GM12891 (cell line): ENCODE measurements around the gene BCR.

ENCODE experiments used
- DNase-seq: peaks from one replicate; pipeline ENCODE4 v3.0.0; 2011; ENCODE audit warnings: low spot score; ENCODE audit not compliant: insufficient read length
- FAIRE-seq: peaks from 2 replicates; lab custom pipeline; 2011; peaks lifted over from hg19 to GRCh38; lab: Jason Lieb, UNC
- PAX5 ChIP-seq: IDR thresholded peaks from 2 replicates; pipeline ENCODE4 v1.6.1; 2011; ENCODE audit warnings: low read length, moderate library complexity, mild to moderate bottlenecking; ENCODE audit not compliant: insufficient read depth, severe bottlenecking
- POLR2A ChIP-seq: IDR thresholded peaks from 2 replicates; pipeline ENCODE4 v1.6.1; 2011; ENCODE audit warnings: low read depth, low read length, control low read depth
- POLR2AphosphoS5 ChIP-seq: IDR thresholded peaks from 2 replicates; pipeline ENCODE4 v1.6.1; 2011; ENCODE audit warnings: low read depth, low read length, control low read depth
- POU2F2 ChIP-seq: IDR thresholded peaks from 2 replicates; pipeline ENCODE4 v1.6.1; 2011; ENCODE audit warnings: low read depth, mild to moderate bottlenecking, control low read depth, low read length, moderate library complexity
- SPI1 ChIP-seq: IDR thresholded peaks from 2 replicates; pipeline ENCODE4 v1.6.1; 2011; ENCODE audit warnings: low read depth, low read length, control low read depth
- TAF1 ChIP-seq: IDR thresholded peaks from 2 replicates; pipeline ENCODE4 v1.6.1; 2011; ENCODE audit warnings: low read depth, low read length, control low read depth

Gene BCR

DNA sequence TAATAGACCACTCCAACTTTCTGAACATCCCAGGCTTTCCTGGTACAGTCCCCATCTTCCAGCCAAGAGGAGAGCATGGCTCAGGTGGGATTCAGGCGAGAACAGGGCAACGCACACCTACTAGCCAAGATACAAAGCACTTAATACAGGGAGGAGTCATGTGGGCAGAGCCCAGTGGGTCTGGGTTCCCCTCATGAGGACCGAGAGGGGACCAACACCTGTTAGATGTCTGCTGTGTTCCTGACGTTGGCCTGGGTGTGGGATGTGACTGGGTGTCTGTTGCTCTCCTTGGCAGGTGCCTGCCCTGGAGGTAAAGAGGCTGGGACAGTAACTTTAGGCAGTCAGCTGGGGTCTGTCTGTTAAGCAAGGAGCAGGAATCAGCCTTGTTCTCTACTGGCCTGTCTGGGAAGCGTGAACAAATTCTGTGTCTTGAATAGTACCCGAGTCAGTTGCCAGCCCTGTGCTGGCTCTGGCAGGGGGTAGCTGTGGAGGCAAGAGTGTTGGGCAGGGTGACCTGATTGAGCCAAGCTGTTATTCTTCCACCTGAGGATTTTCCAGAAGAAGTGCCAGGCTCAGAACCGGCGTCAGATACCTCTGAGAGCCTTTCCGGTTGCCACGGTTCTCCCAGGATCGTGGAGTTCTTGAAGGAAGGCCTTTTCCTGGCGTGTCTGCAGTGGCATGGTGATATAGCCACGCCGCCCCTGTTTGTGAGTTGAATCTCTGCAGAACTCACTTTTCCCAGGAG is 56.3 kb downstream of the BCR start:
- TF ChIP-seq TAF1 = no peak
- TF ChIP-seq PAX5 = no peak
- TF ChIP-seq POLR2AphosphoS5 = no peak
- no peak for TF ChIP-seq POLR2A
- TF ChIP-seq SPI1 = no peak
- no peak for TF ChIP-seq POU2F2
- FAIRE-seq = no peak
- no peak for DNase-seq

DNA sequence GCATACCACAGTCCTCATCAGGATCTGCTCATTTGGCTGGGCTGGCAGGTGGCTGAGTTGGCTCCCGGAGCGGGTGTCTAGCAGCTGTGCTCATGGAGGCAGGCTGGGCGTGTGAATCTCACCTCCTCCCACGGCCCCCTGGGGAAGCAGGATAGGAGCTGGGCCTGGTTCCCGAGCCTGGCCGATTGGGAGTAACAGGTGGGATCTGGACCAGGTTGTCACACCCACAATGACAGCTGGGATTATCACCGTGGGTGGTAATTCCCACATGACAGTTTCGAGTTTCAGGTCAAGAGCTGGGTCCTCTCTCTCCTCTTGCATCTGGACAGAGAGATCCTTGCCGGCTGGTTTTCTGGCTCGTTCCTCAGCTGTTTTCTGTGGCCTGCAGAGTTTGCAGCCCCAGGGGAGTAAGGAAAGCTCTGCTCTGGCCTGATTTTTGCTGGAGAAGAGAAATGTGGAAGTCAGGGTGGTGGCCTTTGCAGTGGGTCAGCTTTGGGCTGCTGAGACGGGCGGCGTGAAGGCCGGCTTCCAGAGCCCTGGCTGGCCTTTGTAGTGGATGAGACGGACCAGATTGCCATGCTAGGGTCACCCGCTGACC is 57.0 kb downstream of the BCR start:
- no peak for DNase-seq
- TF ChIP-seq POLR2AphosphoS5 (no peak), PAX5 (no peak), POLR2A (no peak), POU2F2 (no peak), SPI1 (no peak), TAF1 (no peak)
- FAIRE-seq = no peak

DNA sequence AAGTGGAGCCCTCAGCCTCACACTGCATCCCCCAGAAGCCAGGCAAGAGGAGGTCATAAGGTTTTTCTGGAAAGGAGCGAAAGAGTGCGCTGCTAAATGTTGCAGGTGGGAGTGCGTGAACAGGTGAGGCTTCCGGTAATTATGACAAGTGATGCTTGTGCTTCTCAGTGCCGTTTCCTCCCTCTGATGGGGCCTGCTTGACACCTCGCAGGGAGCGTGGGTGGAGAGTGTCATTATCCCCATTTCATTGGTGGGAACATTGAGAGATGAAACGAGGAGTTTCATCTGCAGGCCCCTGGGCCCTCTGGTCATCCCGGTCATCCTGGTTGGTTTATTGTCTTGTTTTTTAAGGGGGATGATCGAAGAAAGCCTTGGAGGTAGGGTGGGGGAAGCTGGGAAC is 57.5 kb downstream of the BCR start:
- TF ChIP-seq PAX5 (no peak), SPI1 (no peak), TAF1 (no peak), POU2F2 (no peak), POLR2A (no peak), POLR2AphosphoS5 (no peak)
- FAIRE-seq (no peak), DNase-seq (no peak)

DNA sequence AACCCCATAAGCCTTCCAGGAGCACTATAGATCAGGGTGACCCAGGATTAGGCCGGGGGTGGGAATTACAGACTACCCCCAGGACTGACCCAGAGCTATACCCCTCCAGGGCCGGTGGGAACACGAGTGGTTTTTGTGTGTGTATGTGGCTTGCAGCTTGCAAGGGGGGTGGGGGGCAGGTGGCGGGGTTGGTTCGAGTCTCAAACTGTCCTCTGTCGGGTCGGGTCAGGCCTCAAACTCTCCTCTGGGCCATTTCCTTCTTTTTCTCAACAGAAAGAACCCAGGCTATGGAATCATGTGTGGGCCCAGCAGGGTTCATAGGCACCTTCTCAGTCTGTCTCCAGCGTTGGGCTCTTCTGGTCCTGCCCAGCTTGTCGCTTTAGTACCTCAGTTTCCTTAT is 58.4 kb downstream of the BCR start:
- no peak for TF ChIP-seq POLR2A
- no peak for TF ChIP-seq POU2F2
- no peak for TF ChIP-seq SPI1
- TF ChIP-seq TAF1 = no peak
- TF ChIP-seq PAX5 = no peak
- no peak for TF ChIP-seq POLR2AphosphoS5
- no peak for DNase-seq
- FAIRE-seq = no peak

DNA sequence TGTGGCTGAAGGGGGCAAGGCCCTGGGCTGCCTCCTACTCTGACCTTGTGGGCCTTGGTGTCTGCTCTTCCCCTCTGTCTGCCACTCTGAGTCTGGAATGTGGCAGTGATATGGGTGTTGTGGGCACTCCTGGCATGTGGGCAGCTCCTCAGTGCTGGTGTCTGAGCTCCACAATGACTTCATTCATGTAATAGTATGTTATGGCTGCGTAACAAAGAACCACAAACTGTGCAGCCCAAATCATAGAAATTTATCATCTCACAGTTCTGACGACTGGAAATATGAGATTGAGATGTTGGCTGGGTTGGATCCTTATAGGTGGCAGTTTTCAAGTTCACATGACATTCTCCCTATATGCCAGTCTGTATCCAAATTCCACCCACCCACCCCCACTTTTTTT is 59.1 kb downstream of the BCR start:
- DNase-seq (no peak), FAIRE-seq (no peak)
- TF ChIP-seq SPI1 (no peak), POU2F2 (no peak), PAX5 (no peak), TAF1 (no peak), POLR2A (no peak), POLR2AphosphoS5 (no peak)

DNA sequence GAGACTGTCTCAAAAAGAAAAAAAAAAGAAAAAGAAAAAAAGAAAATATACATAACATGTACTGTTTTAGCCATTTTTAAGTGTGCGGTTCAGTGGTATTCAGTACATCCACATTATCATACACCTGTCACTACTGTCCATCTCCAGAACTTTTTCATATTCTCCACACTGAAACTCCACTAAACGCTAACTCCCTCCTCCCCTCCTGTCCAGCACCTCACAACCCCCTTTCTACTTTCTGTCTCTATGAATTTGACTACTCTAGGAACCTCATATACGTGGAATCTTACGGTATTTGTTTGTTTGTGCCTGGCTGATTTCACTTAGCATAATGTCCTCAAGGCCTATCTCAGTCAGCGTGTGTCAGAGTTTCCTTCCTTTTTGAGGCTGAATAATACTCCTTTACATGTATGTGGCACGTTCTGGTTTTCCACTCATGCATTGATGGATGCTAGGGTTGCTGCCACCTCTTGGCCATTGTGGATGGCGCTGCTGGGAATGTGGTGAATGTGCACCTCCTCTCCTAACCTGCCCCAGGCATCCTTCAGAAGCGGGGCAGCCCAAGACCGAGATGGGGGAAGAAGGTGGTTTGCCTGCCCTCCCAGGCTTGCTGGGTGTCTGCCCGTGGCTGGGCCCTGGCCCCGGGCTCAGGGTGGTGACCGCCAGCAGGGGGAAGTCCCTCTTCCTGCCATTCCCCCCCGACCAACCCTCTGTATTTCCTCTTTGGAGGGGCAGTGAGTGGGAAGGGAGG is 60.5 kb downstream of the BCR start:
- FAIRE-seq (peak; percentile 76), DNase-seq (no peak)
- no peak for TF ChIP-seq PAX5
- no peak for TF ChIP-seq POLR2AphosphoS5
- no peak for TF ChIP-seq POU2F2
- no peak for TF ChIP-seq SPI1
- TF ChIP-seq TAF1 = no peak
- no peak for TF ChIP-seq POLR2A

DNA sequence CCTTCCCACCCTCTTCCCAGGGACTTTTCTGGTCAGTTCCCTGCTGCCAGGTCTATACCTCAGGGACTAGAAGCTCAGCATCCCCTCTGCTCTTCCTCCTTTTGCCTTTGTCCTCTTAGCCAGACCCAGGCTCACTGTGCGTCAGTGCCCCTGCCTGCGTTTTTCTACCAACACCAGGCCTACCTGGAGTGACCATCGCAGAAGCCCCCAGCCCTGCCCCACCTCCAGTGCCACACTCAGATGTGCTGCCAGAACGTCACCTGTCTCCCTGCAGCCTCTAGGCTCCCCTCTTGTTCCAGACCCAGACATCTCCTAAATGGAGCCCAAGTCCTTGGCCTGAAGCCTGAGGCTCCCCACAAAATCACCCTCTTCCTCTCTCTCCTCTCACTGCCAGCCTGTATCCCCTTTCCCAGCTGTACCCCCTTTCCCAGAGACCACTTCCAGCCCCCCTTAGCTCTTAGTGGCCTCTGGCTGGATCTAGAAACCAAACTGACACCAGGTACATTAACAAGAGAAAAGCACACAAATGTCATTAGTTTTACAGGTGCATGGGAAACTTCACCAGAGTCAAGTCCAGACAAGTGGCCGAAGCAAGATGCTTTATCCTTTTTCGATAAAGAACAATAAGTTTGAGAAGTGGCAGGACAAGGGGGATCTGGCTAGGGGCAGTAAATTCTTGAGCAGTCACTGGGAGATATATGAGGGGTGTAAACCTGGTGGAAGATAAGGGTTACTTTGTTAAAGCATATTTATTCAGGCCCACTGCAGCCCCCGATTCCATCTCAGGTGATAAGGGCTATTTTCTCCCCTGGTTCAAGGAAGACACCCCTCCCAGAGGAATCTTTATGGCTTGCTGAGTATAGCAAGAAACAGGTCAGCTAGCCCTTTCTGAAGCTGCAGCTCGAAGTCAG is 61.5 kb downstream of the BCR start:
- FAIRE-seq (no peak), DNase-seq (no peak)
- TF ChIP-seq POLR2AphosphoS5 (no peak), PAX5 (no peak), TAF1 (no peak), POLR2A (no peak)

DNA sequence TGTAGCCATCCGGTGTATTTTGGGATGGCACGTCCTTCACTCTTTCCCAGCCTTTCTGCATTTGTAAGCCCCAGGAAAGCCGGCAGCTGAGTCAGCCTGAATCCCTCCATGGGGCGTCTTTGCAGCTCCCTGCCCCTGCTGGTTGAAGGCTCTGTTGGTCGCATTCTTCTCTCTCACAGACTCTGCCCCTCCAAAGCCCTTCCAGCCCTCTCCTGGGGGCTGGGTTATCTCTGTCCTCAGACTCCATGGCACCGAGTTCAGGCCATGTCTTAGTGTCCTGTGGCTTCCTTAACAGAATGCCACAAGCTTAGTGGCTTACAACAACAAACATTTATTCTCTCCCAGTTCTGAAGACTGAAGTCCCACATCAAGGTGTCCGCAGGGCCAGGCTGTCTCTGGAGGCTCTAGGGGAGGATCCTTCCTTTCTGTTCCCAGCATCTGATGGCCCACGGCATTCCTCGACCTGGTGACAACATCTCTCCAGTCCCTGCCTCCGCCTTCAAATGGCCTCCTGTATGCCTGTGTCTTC is 62.2 kb downstream of the BCR start:
- FAIRE-seq (no peak), DNase-seq (no peak)

More for the DNA sequence above, 62.2 kb downstream of the BCR start:
- TF ChIP-seq SPI1 = no peak
- no peak for TF ChIP-seq PAX5
- no peak for TF ChIP-seq TAF1
- TF ChIP-seq POU2F2 = no peak
- no peak for TF ChIP-seq POLR2AphosphoS5
- TF ChIP-seq POLR2A = no peak
